HepG2 (cell line): ENCODE measurements around the gene RRAD. TPM values are rescaled to one million over a fixed set of nuclear protein-coding genes. Genes with fewer than 3 reads are reported as not detected.

Experiments used
- ATAC-seq: fragments of 200-7000 bp; cut with Tn5 transposase; 3 replicates; pipeline ENCODE4 v1.9.1; 2020; ENCODE audit warnings: mild to moderate bottlenecking, moderate library complexity
- BruUV-seq: library from RNA; stranded (reverse); fragments of 400-500 nt; replicated peaks from 2 replicates; lab custom pipeline; 2021; lab: Mats Ljungman, UMichigan
- CTCF ChIA-PET: fragments of 300-600 bp; formaldehyde crosslinking; extraction: SDS; loops from one replicate; lab custom pipeline; 2021; ENCODE audit warnings: low total read pairs, inconsistent platforms, low intra/inter-chr PET ratio; lab: Yijun Ruan, JAX
- POLR2A ChIA-PET: fragments of 350-600 bp; sonication (Branson Sonifier 250); formaldehyde crosslinking; loops from one replicate; lab custom pipeline; 2020; ENCODE audit warnings: antibody characterized with exemption, inconsistent platforms; lab: Yijun Ruan, JAX
- DNase-seq: peaks from one replicate; pipeline ENCODE4 v3.0.0-alpha.2; 2015; ENCODE audit warnings: low spot score
- FAIRE-seq: peaks from 3 replicates; lab custom pipeline; 2011; peaks lifted over from hg19 to GRCh38; lab: Jason Lieb, UNC
- H2AFZ ChIP-seq: one replicate; pipeline ENCODE4 v1.6.1; 2011; ENCODE audit warnings: low read length, inconsistent platforms
- H3K27ac ChIP-seq: fragments of 300-600 bp; 3 replicates; pipeline ENCODE4 v1.8.0; 2011; ENCODE audit warnings: mixed run types, mild to moderate bottlenecking, mixed read lengths, low read length, inconsistent platforms; ENCODE audit not compliant: insufficient read depth; ENCODE audit errors: extremely low read length
- H3K27me3 ChIP-seq, 2 experiments: fragments of 200-600 bp in 1 of 2; 2 replicates in 1 of 2; 3 replicates in 1 of 2; pipeline versions ENCODE4 v1.6.0 to v1.8.0; 2011; ENCODE audit warnings: low read length in 2 of 2, mild to moderate bottlenecking in 2 of 2, moderate library complexity in 2 of 2, inconsistent platforms in 1 of 2; ENCODE audit not compliant: insufficient read depth in 2 of 2, control insufficient read depth in 1 of 2
- H3K36me3 ChIP-seq, 2 experiments: fragments of 200-600 bp in 1 of 2; replicated peaks in 1 of 2; 2 replicates in 1 of 2; 3 replicates in 1 of 2; pipeline versions ENCODE4 v1.5.1 to v1.8.0; 2011; ENCODE audit warnings: low read length in 2 of 2, inconsistent platforms in 1 of 2; ENCODE audit not compliant: insufficient read depth in 2 of 2, control insufficient read depth in 1 of 2
- H3K4me1 ChIP-seq: 2 replicates; pipeline ENCODE4 v1.5.1; 2012; ENCODE audit warnings: low read length, inconsistent platforms; ENCODE audit not compliant: insufficient read depth
- H3K4me2 ChIP-seq: 2 replicates; pipeline ENCODE4 v1.6.0; 2011; ENCODE audit warnings: low read depth, low read length, inconsistent platforms
- H3K4me3 ChIP-seq, 3 experiments: fragments of 200-600 bp in 1 of 3; sonication (generic), shearing (Covaris generic) in 1 of 3; replicated peaks in 1 of 3; 2 replicates each; pipeline ENCODE4 v1.5.1; 2011 to 2016; ENCODE audit warnings: low read length in 3 of 3, inconsistent platforms in 2 of 3, low read depth in 2 of 3, mild to moderate bottlenecking in 2 of 3, control low read depth in 1 of 3, mixed read lengths in 1 of 3; ENCODE audit not compliant: insufficient read depth in 1 of 3
- H3K79me2 ChIP-seq: one replicate; pipeline ENCODE4 v1.6.1; 2011; ENCODE audit warnings: low read length, inconsistent platforms; ENCODE audit not compliant: insufficient read depth
- H3K9ac ChIP-seq: 2 replicates; pipeline ENCODE4 v1.6.0; 2011; ENCODE audit warnings: mild to moderate bottlenecking, low read depth, low read length, inconsistent platforms; ENCODE audit not compliant: insufficient read depth
- H3K9me3 ChIP-seq: 2 replicates; pipeline ENCODE4 v1.5.1; 2012; ENCODE audit warnings: mild to moderate bottlenecking, low read length
- H4K20me1 ChIP-seq: 2 replicates; pipeline ENCODE4 v1.6.0; 2011; ENCODE audit warnings: inconsistent platforms, mild to moderate bottlenecking, low read length, moderate library complexity; ENCODE audit not compliant: insufficient read depth
- RBAK ChIP-seq: sonication (generic); formaldehyde crosslinking; IDR thresholded peaks from 2 replicates; pipeline ENCODE4 v1.5.1; 2020; ENCODE audit warnings: mild to moderate bottlenecking, missing genetic modification reagents
- ZNF10 ChIP-seq: sonication (generic); formaldehyde crosslinking; IDR thresholded peaks from 2 replicates; pipeline ENCODE4 v1.4.0; 2020; ENCODE audit warnings: mild to moderate bottlenecking, low read depth, missing genetic modification reagents, borderline replicate concordance
- ZNF576 ChIP-seq: sonication (generic); formaldehyde crosslinking; IDR thresholded peaks from 2 replicates; pipeline ENCODE4 v1.4.0; 2020; ENCODE audit warnings: mild to moderate bottlenecking, missing genetic modification reagents
- ZNF687 ChIP-seq: sonication (generic); formaldehyde crosslinking; IDR thresholded peaks from 2 replicates; pipeline ENCODE4 v1.5.1; 2020; ENCODE audit warnings: mild to moderate bottlenecking, missing genetic modification reagents, moderate library complexity
- WGBS: methylation state at CpG from one replicate; pipeline ENCODE4 v1.1.6; 2017; ENCODE audit warnings: low lambda C conversion rate; 5-methylcytosine and 5-hydroxymethylcytosine counted together
- in situ Hi-C: cut with HindIII; loops from 2 replicates; pipeline ENCODE4 v1.10.0; 2017; ENCODE audit warnings: low pct_unique_long_range_greater_than_20kb; ENCODE audit not compliant: extremely low pct_ligation_motif_present
- intact Hi-C: fragments of 100-400 bp; cut with micrococcal nuclease; formaldehyde crosslinking; loops from one replicate; pipeline ENCODE4 v1.10.0; 2022; ENCODE audit not compliant: unreplicated experiment
- polyA plus RNA-seq, 8 experiments: library from polyadenylated mRNA; depleted of rRNA in 3 of 8; stranded (reverse) in 7 of 8; unstranded in 1 of 8; fragments of >200 nt; fragmentation: Illumina TruSeq in 4 of 8; extraction: Trizol in 4 of 8; gene quantifications; 2 replicates each; pipeline versions ENCODE4 v1.2.1 to v1.2.3, GENCODE V29; 2011 to 2016; ENCODE audit warnings: low read depth in 4 of 8, missing spikeins in 1 of 8, mixed read lengths in 1 of 8; ENCODE audit not compliant: insufficient read depth in 1 of 8
- total RNA-seq, 5 experiments: library from RNA; depleted of rRNA; stranded (reverse); fragments of >200 nt; fragmentation: Illumina TruSeq; extraction: Trizol; gene quantifications; 2 replicates each; pipeline ENCODE4 v1.2.3, GENCODE V29; 2016; ENCODE audit warnings: low read depth in 1 of 5

RRAD gene
- total and polyA plus RNA-seq, 2 of the 13 experiments (the other 11 are each of a cell fraction or from before 2014, with no cell fraction given) = 0.80 to 1.1 TPM

GRCh38 chr16:66959704-66960161 lies 34.4 kb upstream of the RRAD start:
- H3K4me1 ChIP-seq = peaks cover 69% of the 10 kb centered on the region
- intact Hi-C loops = loop anchor here (5.0 to 10.0 kb wide), 2 partner anchors 55 to 198 kb away; partner anchors contain the start of genes FBXL8 and TRADD
- H3K36me3 ChIP-seq = no peaks in the 10 kb centered on the region
- H3K4me3 ChIP-seq = no peak overlapping the region
- H3K27me3 ChIP-seq = 0 out of 5 replicates have a peak, but pooled peaks cover 0 to 3% of the 10 kb centered on the region in 2 experiments
- H3K4me2 ChIP-seq = no peak overlapping the region
- POLR2A ChIA-PET = no interaction called here
- H3K27ac ChIP-seq = no peak overlapping the region
- CTCF ChIA-PET = interaction anchor here (0.7 kb wide), 1 partner anchor 12 kb away, joined by 3 read pairs; no protein-coding TSS in a partner anchor
- in situ Hi-C loops = no loop called here
- WGBS = 38% methylated on average over 5 of the region's 5 CpGs
- H3K9ac ChIP-seq = no peak overlapping the region
- H3K9me3 ChIP-seq = no peaks in the 10 kb centered on the region
- no peaks in the 10 kb centered on the region for H3K79me2 ChIP-seq
- FAIRE-seq = no peak
- DNase-seq = no peak
- no TSS peak for BruUV-seq
- no peak for TF ChIP-seq ZNF10 (CRISPR knock-in tag)
- TF ChIP-seq RBAK (CRISPR knock-in tag) = no peak
- 0 out of 2 replicates have a peak, but pooled peaks have one; percentile 6 for TF ChIP-seq ZNF687 (CRISPR knock-in tag)
- TF ChIP-seq ZNF576 = no peak
- no peaks in the 10 kb centered on the region for H4K20me1 ChIP-seq
- no peak overlapping the region for H2AFZ ChIP-seq
- ATAC-seq = no peak
